T follicular helper cell (primary cell): Measurements from ENCODE around the gene PEAR1.
A peak's percentile ranks its signal among the peaks of the same experiment; 100 is the strongest.

ENCODE experiments used
- DNase-seq: peaks from one replicate; pipeline ENCODE4 v3.0.0-alpha.2; 2020; ENCODE audit warnings: low read depth

PEAR1 gene

GRCh38 chr1:156884560-156885184 is 8.8 kb upstream of the PEAR1 start:
- DNase-seq = no peak

- no peak for DNase-seq
Measured at GRCh38 chr1:156885314-156885713, 8.2 kb upstream of the PEAR1 start.

- no peak for DNase-seq
Measured at GRCh38 chr1:156885880-156886355, 7.6 kb upstream of the PEAR1 start.

GRCh38 chr1:156886583-156887281 is 6.8 kb upstream of the PEAR1 start:
- no peak for DNase-seq

- DNase-seq = no peak
Measured at GRCh38 chr1:156887317-156887716, 6.2 kb upstream of the PEAR1 start.

- DNase-seq = no peak
Measured at GRCh38 chr1:156887734-156888133, 5.8 kb upstream of the PEAR1 start.

- peak; percentile 10 for DNase-seq
Measured at GRCh38 chr1:156889802-156890580, 3.5 kb upstream of the PEAR1 start.

- DNase-seq = peak; percentile 74
Measured at GRCh38 chr1:156892190-156893047, 1.1 kb upstream of the PEAR1 start.

GRCh38 chr1:156894001-156894400 is 483 bp downstream of the PEAR1 start:
- DNase-seq = no peak

GRCh38 chr1:156894711-156895454 is 1.4 kb downstream of the PEAR1 start:
- DNase-seq = no peak

GRCh38 chr1:156895455-156895812 is 1.9 kb downstream of the PEAR1 start:
- DNase-seq = no peak

GRCh38 chr1:156895927-156896326 is 2.4 kb downstream of the PEAR1 start:
- DNase-seq = no peak

GRCh38 chr1:156896490-156897033 is 3.0 kb downstream of the PEAR1 start:
- DNase-seq = no peak

- no peak for DNase-seq
Measured at GRCh38 chr1:156897078-156897825, 3.7 kb downstream of the PEAR1 start.

- DNase-seq = no peak
Measured at GRCh38 chr1:156898161-156898566, 4.6 kb downstream of the PEAR1 start.

GRCh38 chr1:156898971-156899664 is 5.6 kb downstream of the PEAR1 start:
- no peak for DNase-seq

GRCh38 chr1:156899956-156900718 is 6.6 kb downstream of the PEAR1 start:
- DNase-seq = no peak

GRCh38 chr1:156900896-156901589 is 7.5 kb downstream of the PEAR1 start:
- no peak for DNase-seq
